SK-N-SH treated with all-trans-retinoic acid at 6 μM for 48 hours (cell line): ENCODE results near the gene SH3TC1.

Source experiments
- ATAC-seq: fragments of 200-7000 bp; cut with Tn5 transposase; 3 replicates; pipeline ENCODE4 v1.9.1; 2020; ENCODE audit warnings: mild to moderate bottlenecking, moderate library complexity
- ARNTL ChIP-seq: fragments of 450-650 bp; formaldehyde crosslinking; IDR thresholded peaks from 2 replicates; pipeline ENCODE4 v1.5.0; 2020; ENCODE audit warnings: low read depth, mild to moderate bottlenecking, moderate library complexity, borderline replicate concordance
- BACH2 ChIP-seq: fragments of 250-450 bp; sonication (Bioruptor Pico); IDR thresholded peaks from 2 replicates; pipeline ENCODE4 v1.9.0; 2021; ENCODE audit warnings: mild to moderate bottlenecking, borderline replicate concordance
- CSDC2 ChIP-seq: fragments of 250-450 bp; sonication (Bioruptor Pico); IDR thresholded peaks from 2 replicates; pipeline ENCODE4 v1.5.0; 2020; ENCODE audit warnings: mild to moderate bottlenecking, moderate library complexity
- CSRNP3 ChIP-seq: fragments of 250-450 bp; sonication (Bioruptor Pico); IDR thresholded peaks from 2 replicates; pipeline ENCODE4 v1.5.1; 2021; ENCODE audit warnings: mild to moderate bottlenecking, moderate library complexity
- ESRRG ChIP-seq: fragments of 250-450 bp; sonication (Bioruptor Pico); IDR thresholded peaks from 2 replicates; pipeline ENCODE4 v1.6.1; 2021; ENCODE audit warnings: mild to moderate bottlenecking
- ISL1 ChIP-seq: fragments of 250-450 bp; sonication (Bioruptor Pico); IDR thresholded peaks from 2 replicates; pipeline ENCODE4 v2.1.2; 2022; ENCODE audit warnings: mild to moderate bottlenecking, moderate library complexity
- OSR1 ChIP-seq: fragments of 250-450 bp; sonication (Bioruptor Pico); IDR thresholded peaks from 2 replicates; pipeline ENCODE4 v1.8.0; 2022; ENCODE audit warnings: moderate library complexity, mild to moderate bottlenecking, inconsistent platforms
- PPARA ChIP-seq: fragments of 250-450 bp; sonication (Bioruptor Pico); IDR thresholded peaks from 2 replicates; pipeline ENCODE4 v1.5.0; 2020; ENCODE audit warnings: mild to moderate bottlenecking, borderline replicate concordance
- RARB ChIP-seq: fragments of 250-450 bp; sonication (Bioruptor Pico); IDR thresholded peaks from 2 replicates; pipeline ENCODE4 v1.8.0; 2021; ENCODE audit warnings: mild to moderate bottlenecking, moderate library complexity
- SNAI2 ChIP-seq: fragments of 250-450 bp; sonication (Bioruptor Pico); IDR thresholded peaks from 2 replicates; pipeline ENCODE4 v1.5.0; 2020; ENCODE audit warnings: mild to moderate bottlenecking, moderate library complexity
- TCF4 ChIP-seq: fragments of 250-450 bp; sonication (Bioruptor Pico); IDR thresholded peaks from 2 replicates; pipeline ENCODE4 v1.8.0; 2021; ENCODE audit warnings: mild to moderate bottlenecking, moderate library complexity, borderline replicate concordance
- TOX ChIP-seq: fragments of 250-450 bp; sonication (Bioruptor Pico); IDR thresholded peaks from 2 replicates; pipeline ENCODE4 v1.8.0; 2021; ENCODE audit warnings: mild to moderate bottlenecking, moderate library complexity, borderline replicate concordance
- TSHZ2 ChIP-seq: fragments of 250-450 bp; sonication (Bioruptor Pico); IDR thresholded peaks from 2 replicates; pipeline ENCODE4 v1.5.0; 2020; ENCODE audit warnings: mild to moderate bottlenecking, moderate library complexity
- ZC3H10 ChIP-seq: fragments of 250-450 bp; sonication (Bioruptor Pico); IDR thresholded peaks from 2 replicates; pipeline ENCODE4 v1.5.1; 2021; ENCODE audit warnings: mild to moderate bottlenecking, moderate library complexity
- ZFP3 ChIP-seq: fragments of 250-450 bp; sonication (Bioruptor Pico); IDR thresholded peaks from 2 replicates; pipeline ENCODE4 v1.5.0; 2020; ENCODE audit warnings: mild to moderate bottlenecking, moderate library complexity
- ZFP30 ChIP-seq: fragments of 450-650 bp; formaldehyde crosslinking; IDR thresholded peaks from 2 replicates; pipeline ENCODE4 v1.5.0; 2022; ENCODE audit warnings: mild to moderate bottlenecking, moderate library complexity
- ZNF565 ChIP-seq: fragments of 450-650 bp; formaldehyde crosslinking; conservative IDR thresholded peaks from 2 replicates; pipeline ENCODE4 v1.5.0; 2020; ENCODE audit warnings: low read depth, mild to moderate bottlenecking, moderate library complexity
- ZNF70 ChIP-seq: fragments of 450-650 bp; formaldehyde crosslinking; IDR thresholded peaks from 2 replicates; pipeline ENCODE4 v1.5.0; 2020; ENCODE audit warnings: mild to moderate bottlenecking, moderate library complexity
- ZNF8 ChIP-seq: fragments of 450-650 bp; formaldehyde crosslinking; IDR thresholded peaks from 2 replicates; pipeline ENCODE4 v1.5.0; 2020; ENCODE audit warnings: mild to moderate bottlenecking, moderate library complexity
- TF ChIP-seq, protein P1 (sequence below): fragments of 250-450 bp; sonication (Bioruptor Pico); IDR thresholded peaks from 2 replicates; pipeline ENCODE4 v1.8.0; 2021; ENCODE audit warnings: low read depth, mild to moderate bottlenecking, moderate library complexity, borderline replicate concordance
- TF ChIP-seq, protein P2 (sequence below): fragments of 250-450 bp; sonication (Bioruptor Pico); IDR thresholded peaks from 2 replicates; pipeline ENCODE4 v1.5.1; 2020; ENCODE audit warnings: low read depth, mild to moderate bottlenecking, moderate library complexity

Gene SH3TC1

GRCh38 chr4:8208565-8208964 lies 9.5 kb downstream of the SH3TC1 start:
- TF ChIP-seq TOX (no peak), ZNF70 (CRISPR knock-in tag) (no peak), PPARA (CRISPR knock-in tag) (no peak), SNAI2 (CRISPR knock-in tag) (no peak), ZC3H10 (CRISPR knock-in tag) (no peak), CSDC2 (CRISPR knock-in tag) (no peak), TCF4 (no peak), ISL1 (CRISPR knock-in tag) (no peak), ZNF8 (CRISPR knock-in tag) (no peak), ZFP30 (CRISPR knock-in tag) (no peak), OSR1 (CRISPR knock-in tag) (no peak), BACH2 (CRISPR knock-in tag) (no peak), CSRNP3 (CRISPR knock-in tag) (no peak), TSHZ2 (CRISPR knock-in tag) (no peak), RARB (no peak)
- TF ChIP-seq, all 23 proteins: peak for 0
- ATAC-seq: no peak

- TF ChIP-seq SNAI2 (CRISPR knock-in tag) (no peak), ZFP3 (CRISPR knock-in tag) (no peak), RARB (no peak), OSR1 (CRISPR knock-in tag) (no peak)
- TF ChIP-seq, protein P1, sequence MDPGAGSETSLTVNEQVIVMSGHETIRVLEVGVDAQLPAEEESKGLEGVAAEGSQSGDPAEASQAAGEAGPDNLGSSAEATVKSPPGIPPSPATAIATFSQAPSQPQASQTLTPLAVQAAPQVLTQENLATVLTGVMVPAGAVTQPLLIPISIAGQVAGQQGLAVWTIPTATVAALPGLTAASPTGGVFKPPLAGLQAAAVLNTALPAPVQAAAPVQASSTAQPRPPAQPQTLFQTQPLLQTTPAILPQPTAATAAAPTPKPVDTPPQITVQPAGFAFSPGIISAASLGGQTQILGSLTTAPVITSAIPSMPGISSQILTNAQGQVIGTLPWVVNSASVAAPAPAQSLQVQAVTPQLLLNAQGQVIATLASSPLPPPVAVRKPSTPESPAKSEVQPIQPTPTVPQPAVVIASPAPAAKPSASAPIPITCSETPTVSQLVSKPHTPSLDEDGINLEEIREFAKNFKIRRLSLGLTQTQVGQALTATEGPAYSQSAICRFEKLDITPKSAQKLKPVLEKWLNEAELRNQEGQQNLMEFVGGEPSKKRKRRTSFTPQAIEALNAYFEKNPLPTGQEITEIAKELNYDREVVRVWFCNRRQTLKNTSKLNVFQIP (CRISPR knock-in tag): no peak
- no peak for ATAC-seq
Measured at GRCh38 chr4:8209181-8209874, 10.2 kb downstream of the SH3TC1 start.

DNA sequence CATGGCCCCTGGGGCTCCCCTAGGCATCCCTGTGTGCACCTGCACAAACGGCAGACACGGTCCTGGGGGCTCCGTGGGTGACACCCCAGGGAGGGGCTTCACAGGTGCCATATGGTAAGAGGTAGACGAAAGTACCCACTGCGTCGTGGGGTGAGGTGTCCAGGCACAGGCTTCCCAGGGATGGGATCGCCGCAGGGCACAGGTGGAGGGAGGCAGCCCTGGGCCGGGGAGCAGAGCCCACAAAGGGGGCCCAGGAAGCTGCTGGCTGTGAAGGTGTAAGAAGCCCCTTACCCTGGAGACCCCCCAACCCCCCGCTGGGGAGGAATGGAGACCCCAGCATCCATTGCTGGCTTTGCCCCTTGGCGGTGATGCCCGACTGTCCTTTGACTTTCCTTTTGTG lies 10.9 kb downstream of the SH3TC1 start:
- no peak for ATAC-seq
- TF ChIP-seq ZFP3 (CRISPR knock-in tag): no peak
- no peak for TF ChIP-seq RARB
- TF ChIP-seq TCF4: no peak
- TF ChIP-seq, protein P2, sequence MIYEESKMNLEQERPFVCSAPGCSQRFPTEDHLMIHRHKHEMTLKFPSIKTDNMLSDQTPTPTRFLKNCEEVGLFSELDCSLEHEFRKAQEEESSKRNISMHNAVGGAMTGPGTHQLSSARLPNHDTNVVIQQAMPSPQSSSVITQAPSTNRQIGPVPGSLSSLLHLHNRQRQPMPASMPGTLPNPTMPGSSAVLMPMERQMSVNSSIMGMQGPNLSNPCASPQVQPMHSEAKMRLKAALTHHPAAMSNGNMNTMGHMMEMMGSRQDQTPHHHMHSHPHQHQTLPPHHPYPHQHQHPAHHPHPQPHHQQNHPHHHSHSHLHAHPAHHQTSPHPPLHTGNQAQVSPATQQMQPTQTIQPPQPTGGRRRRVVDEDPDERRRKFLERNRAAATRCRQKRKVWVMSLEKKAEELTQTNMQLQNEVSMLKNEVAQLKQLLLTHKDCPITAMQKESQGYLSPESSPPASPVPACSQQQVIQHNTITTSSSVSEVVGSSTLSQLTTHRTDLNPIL (CRISPR knock-in tag): no peak
- no peak for TF ChIP-seq ISL1 (CRISPR knock-in tag)
- TF ChIP-seq CSRNP3 (CRISPR knock-in tag): no peak
- TF ChIP-seq ARNTL (CRISPR knock-in tag): no peak
- TF ChIP-seq CSDC2 (CRISPR knock-in tag): no peak
- TF ChIP-seq ZNF565 (CRISPR knock-in tag): no peak
- TF ChIP-seq, protein P1 (CRISPR knock-in tag): no peak
- no peak for TF ChIP-seq TSHZ2 (CRISPR knock-in tag)
- no peak for TF ChIP-seq TOX
- TF ChIP-seq PPARA (CRISPR knock-in tag): no peak
- TF ChIP-seq ESRRG (CRISPR knock-in tag): no peak
- TF ChIP-seq ZNF8 (CRISPR knock-in tag): no peak
- TF ChIP-seq OSR1 (CRISPR knock-in tag): no peak
- no peak for TF ChIP-seq ZFP30 (CRISPR knock-in tag)
- TF ChIP-seq ZNF70 (CRISPR knock-in tag): no peak
- no peak for TF ChIP-seq ZC3H10 (CRISPR knock-in tag)
